T-helper 1 cell treated with Interleukin-12 subunit alpha and Interleukin-12 subunit beta and Interleukin-4 antibody, amounts not matched to agents 30 ng/mL and 1 ng/mL, for 36 hours (primary cell): Measurements from ENCODE around the gene CD302. TPM values are rescaled to one million over a fixed set of nuclear protein-coding genes. Genes with fewer than 3 reads are reported as not detected.
"Not testable (repeated sequence)": the region's sequence is repeated elsewhere in the genome, so short reads cannot be mapped to it uniquely, and the experiment has no call there.

ENCODE experiments used
- intact Hi-C: fragments of 100-400 bp; cut with micrococcal nuclease; formaldehyde crosslinking; loops from one replicate; pipeline ENCODE4 v1.15.1; 2024
- total RNA-seq: library from RNA; stranded (reverse); gene quantifications from 2 replicates; pipeline ENCODE4 v1.2.3, GENCODE V29; 2022

CD302 gene
- total RNA-seq, 1 donor from 2014 or later, result 0.34 TPM

- intact Hi-C loops, result no loop called here
Observed at GRCh38 chr2:159795841-159796690, 1.9 kb downstream of the CD302 start.

DNA sequence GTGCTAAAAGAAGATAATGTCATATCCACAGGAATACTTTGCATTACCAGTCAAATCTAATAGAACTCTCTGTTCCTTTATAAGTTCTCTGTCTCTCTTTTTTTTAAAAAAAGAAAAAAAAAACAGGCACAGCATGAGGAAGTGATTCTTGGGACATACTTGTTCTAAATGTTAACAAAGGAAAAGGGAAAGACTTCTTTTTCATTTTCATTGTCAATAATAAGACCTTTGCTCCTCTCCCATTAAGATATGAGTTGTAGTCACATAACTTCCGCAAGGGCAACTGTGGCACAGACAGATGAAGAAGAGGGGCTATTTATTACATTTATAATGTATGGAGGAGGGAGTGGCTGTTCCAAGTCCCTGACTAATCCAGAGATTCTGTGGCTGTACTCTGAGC lies 4.7 kb downstream of the CD302 start:
- intact Hi-C loops, result no loop called here

GRCh38 chr2:159792599-159792998 lies 5.4 kb downstream of the CD302 start:
- intact Hi-C loops, result no loop called here

DNA sequence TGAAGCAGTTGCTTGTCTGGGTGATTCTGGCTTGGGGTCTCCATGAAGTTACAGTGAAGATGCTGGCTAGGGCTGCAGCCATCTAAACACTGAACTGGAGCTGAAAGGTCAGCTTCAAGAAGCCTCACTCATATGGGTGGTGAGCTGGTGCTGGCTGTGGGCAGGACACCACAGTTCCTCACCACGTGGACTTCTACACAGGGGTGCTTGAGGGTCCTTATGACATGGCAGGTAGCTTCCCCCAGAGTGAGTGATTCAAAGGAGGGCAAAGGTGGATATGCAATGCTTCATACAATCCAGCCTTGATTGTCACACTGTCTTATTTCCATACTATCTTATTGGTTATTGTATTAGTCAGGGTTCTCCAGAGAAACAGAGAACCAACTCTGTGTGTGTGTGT lies 6.0 kb downstream of the CD302 start:
- intact Hi-C loops, result no loop called here

- intact Hi-C loops, result no loop called here
Observed at GRCh38 chr2:159790323-159790722, 7.7 kb downstream of the CD302 start.

GRCh38 chr2:159788253-159788652 lies 9.8 kb downstream of the CD302 start:
- intact Hi-C loops, result no loop called here

DNA sequence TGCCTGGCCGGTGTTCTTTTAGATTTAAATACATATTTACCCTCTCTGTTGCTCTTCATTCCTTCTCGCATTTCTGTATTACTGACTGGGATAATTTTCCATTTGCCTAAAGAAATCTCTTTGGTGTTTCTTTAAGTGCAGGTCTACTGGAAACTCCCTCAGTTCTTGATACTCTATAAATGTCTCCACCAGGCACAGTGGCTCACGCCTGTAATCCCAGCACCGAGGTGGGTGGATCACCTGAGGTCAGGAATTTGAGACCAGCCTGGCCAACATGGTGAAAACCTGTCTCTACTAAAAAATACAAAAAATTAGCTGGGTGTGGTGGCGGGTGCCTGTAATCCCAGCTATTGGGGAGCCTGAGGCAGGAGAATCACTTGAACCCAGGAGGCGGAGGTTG lies 10.4 kb downstream of the CD302 start:
- intact Hi-C loops, result not testable (repeated sequence)

- intact Hi-C loops, result no loop called here
Observed at GRCh38 chr2:159786938-159787337, 11.1 kb downstream of the CD302 start.

- intact Hi-C loops, result no loop called here
Observed at GRCh38 chr2:159785195-159785594, 12.8 kb downstream of the CD302 start.

DNA sequence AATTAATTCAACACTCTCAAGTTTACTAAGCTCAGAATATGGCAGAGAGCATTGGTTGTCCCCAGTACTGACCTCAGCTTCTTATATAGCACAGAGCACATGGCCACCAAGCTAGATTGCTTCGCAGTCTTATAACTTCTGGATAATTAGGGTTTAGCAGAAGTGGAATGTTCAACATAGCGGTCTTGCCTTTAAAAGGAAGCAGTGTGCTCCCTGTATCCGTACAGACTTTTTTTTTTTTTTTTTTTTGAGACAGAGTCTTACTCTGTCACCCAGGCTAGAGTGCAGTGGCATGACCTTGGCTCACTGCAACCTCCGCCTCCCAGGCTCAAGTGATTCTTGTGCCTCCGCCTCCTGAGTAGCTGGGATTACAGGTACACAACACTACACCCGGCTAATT lies 13.3 kb downstream of the CD302 start:
- intact Hi-C loops, result not testable (repeated sequence)

- intact Hi-C loops, result no loop called here
Observed at GRCh38 chr2:159783556-159783955, 14.5 kb downstream of the CD302 start.

DNA sequence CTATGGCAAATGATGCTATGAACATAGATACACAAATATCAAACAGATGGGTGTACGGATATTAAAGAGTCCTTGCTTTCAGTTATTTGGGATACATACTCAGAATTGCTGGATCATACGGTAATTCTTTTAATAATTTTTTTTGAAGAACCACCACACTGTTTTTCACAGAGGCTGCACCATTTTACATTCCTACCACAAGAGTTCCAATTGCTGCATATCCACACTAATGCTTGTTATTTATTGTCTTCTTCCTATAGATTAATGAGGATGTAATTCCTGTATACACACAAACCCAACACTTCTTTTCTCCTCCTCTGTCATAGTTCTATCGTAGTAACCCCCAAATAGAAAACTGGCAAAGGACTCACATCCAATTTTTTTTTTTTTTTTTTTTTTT lies 21.7 kb downstream of the CD302 start:
- intact Hi-C loops, result no loop called here

DNA sequence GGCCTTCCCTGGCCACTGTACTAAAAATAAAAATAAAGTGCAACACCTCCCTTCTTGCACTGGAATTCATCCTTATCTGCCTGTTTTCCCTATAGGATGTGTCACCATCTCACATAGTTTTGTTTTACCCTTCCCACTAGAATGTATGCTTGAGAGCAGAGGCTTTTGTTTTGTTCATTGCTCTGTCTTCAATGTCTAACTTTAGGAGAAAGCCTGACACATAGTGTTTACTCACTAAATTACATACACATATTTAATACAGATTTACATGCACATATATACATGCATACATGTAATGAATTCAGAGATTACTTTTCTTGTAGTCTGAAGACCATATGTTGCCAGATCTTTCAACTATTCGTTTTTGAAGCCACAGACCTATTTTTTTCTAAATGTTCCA lies 23.0 kb downstream of the CD302 start:
- intact Hi-C loops, result no loop called here

GRCh38 chr2:159774370-159774990 lies 23.5 kb downstream of the CD302 start:
- intact Hi-C loops, result no loop called here

DNA sequence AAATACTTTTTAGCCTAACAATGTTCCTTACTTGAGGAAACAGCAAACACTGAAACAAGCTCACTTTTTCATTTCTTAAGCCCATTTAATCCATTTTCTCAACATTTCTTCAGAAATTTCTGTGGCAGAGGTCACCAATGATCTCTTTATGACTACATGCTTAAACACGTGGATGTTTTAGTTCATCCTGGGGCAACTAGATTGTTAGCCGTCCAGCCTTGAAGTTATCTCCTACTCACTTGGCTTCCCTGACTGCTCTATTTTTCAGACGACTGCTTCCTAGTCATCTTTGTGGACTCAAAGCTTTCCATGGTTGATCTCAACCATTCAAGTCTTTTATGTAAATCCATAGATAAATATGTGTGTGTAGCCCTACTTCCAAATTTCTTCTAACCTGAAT lies 24.1 kb downstream of the CD302 start:
- intact Hi-C loops, result no loop called here

- intact Hi-C loops, result no loop called here
Observed at GRCh38 chr2:159773426-159773825, 24.6 kb downstream of the CD302 start.

GRCh38 chr2:159769147-159769546 lies 28.9 kb downstream of the CD302 start:
- intact Hi-C loops, result no loop called here

GRCh38 chr2:159762075-159762474 lies 35.9 kb downstream of the CD302 start:
- intact Hi-C loops, result no loop called here

- intact Hi-C loops, result no loop called here
Observed at GRCh38 chr2:159760326-159760725, 37.7 kb downstream of the CD302 start.

DNA sequence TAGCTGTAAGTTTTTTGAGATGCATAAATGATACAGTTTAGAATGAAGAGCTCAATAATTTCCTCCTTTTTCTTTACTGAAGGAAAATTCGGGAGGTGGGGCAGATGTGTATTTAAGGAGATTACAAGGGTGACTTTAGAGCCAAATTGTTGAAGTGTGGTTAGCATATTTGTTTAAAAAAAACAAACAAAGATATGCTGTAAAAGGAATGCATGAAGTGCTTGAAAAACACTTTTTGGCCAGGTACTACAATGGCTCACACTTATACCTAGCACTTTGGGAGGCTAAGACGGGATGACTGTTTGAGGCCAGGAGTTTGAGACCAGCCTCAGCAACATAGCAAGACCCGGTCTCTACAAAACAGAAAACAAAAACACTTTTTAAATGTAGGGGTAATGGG lies 38.4 kb downstream of the CD302 start:
- intact Hi-C loops, result no loop called here

GRCh38 chr2:159758686-159759085 lies 39.3 kb downstream of the CD302 start:
- intact Hi-C loops, result no loop called here

DNA sequence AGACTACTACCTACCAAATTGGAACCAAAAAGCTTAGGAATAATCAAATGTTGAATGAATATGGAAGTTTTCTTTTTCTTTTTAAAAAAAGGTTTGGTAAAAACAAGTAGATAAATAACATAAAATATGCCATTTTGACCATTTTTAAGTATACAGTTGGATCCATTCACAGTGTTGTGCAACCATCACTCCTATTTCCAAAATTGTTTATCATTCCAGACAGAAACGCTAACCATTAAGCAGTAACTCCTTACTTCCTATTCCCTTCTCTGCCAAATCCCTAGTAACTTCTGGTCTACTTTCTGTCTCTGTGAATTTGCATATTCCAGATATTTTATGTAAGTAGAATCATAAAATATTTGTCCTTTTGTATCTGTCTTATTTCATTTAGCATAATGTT lies 39.8 kb downstream of the CD302 start:
- intact Hi-C loops, result no loop called here

DNA sequence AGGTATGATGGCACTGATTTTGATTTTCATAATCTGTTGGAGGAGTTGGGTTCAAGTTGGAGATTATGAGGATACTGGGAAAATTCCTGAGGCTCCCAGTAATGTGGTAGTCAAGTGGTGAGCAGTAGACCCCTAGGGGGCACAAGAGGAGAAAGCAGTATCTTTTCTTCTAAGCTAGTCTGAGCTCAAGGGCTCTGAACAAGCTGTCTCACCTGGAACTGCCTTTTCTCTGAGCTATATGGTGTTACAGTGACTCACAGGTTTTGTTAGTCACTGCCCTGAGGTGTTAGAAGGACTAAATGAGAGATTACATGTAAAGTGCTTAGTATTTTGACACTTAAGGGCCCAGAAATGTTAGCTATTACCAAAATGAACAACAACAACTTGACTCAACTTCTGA lies 42.2 kb downstream of the CD302 start:
- intact Hi-C loops, result no loop called here
